CD4-positive, alpha-beta T cell (primary cell): ENCODE results near the gene TDRD7. TPM values are rescaled to one million over a fixed set of nuclear protein-coding genes. Genes with fewer than 3 reads are reported as not detected.

ENCODE experiments used
- ATAC-seq: fragments of 200-7000 bp; cut with Tn5 transposase; one replicate; pipeline ENCODE4 v1.10.0; 2022; ENCODE audit warnings: mild to moderate bottlenecking; ENCODE audit not compliant: poor library complexity
- CTCF ChIA-PET: fragments of 350-600 bp; sonication (Branson Sonifier 250); formaldehyde crosslinking; loops from one replicate; lab custom pipeline; 2021; ENCODE audit warnings: antibody characterized with exemption, inconsistent platforms; lab: Charles Lee
- POLR2A ChIA-PET: fragments of 350-600 bp; sonication (Branson Sonifier 250); formaldehyde crosslinking; loops from one replicate; lab custom pipeline; 2021; ENCODE audit warnings: antibody characterized with exemption, inconsistent platforms; lab: Charles Lee
- DNase-seq, 14 experiments: peaks; one replicate each; pipeline ENCODE4 v3.0.0-alpha.2; 2013 to 2020; ENCODE audit warnings: mixed read lengths in 2 of 14
- H3K27ac ChIP-seq, 2 donors: one replicate each; pipeline versions ENCODE4 v1.5.1 to v1.7.0; 2013; ENCODE audit warnings: low read length in 2 of 2, low read depth in 1 of 2, mild to moderate bottlenecking in 1 of 2
- H3K27me3 ChIP-seq, 2 experiments: 1 replicate in 1 of 2; 2 replicates in 1 of 2; pipeline versions ENCODE4 v1.6.1 to v1.7.0; 2013; ENCODE audit warnings: low read length in 2 of 2, control low read depth in 1 of 2, mild to moderate bottlenecking in 1 of 2, moderate library complexity in 1 of 2; ENCODE audit not compliant: insufficient read depth in 2 of 2, control insufficient read depth in 1 of 2
- H3K36me3 ChIP-seq: one replicate; pipeline ENCODE4 v1.6.1; 2013; ENCODE audit warnings: low read length, control low read depth; ENCODE audit not compliant: insufficient read depth
- H3K4me1 ChIP-seq: one replicate; pipeline ENCODE4 v1.6.1; 2013; ENCODE audit warnings: low read length, control low read depth; ENCODE audit not compliant: insufficient read depth
- H3K4me3 ChIP-seq: one replicate; pipeline ENCODE4 v1.5.1; 2013; ENCODE audit warnings: mild to moderate bottlenecking, low read length, moderate library complexity
- H3K9me3 ChIP-seq, 2 experiments: 1 replicate in 1 of 2; 2 replicates in 1 of 2; pipeline versions ENCODE4 v1.6.1 to v1.7.0; 2013; ENCODE audit warnings: low read length in 2 of 2, mild to moderate bottlenecking in 2 of 2, control low read depth in 1 of 2, moderate library complexity in 1 of 2; ENCODE audit not compliant: control insufficient read depth in 1 of 2, insufficient read depth in 1 of 2
- H3K27ac Mint-ChIP-seq: one replicate; pipeline ENCODE4 v1.8.0; 2020; ENCODE audit warnings: mixed read lengths
- H3K27me3 Mint-ChIP-seq: one replicate; pipeline ENCODE4 v1.8.0; 2021; ENCODE audit warnings: mixed read lengths
- H3K36me3 Mint-ChIP-seq: one replicate; pipeline ENCODE4 v1.8.0; 2021; ENCODE audit warnings: low read depth, mixed read lengths
- H3K4me1 Mint-ChIP-seq: one replicate; pipeline ENCODE4 v1.8.0; 2021; ENCODE audit warnings: low read depth, mixed read lengths
- H3K4me3 Mint-ChIP-seq: one replicate; pipeline ENCODE4 v1.8.0; 2020; ENCODE audit warnings: mild to moderate bottlenecking, mixed read lengths
- H3K9me3 Mint-ChIP-seq: one replicate; pipeline ENCODE4 v1.8.0; 2020; ENCODE audit warnings: mixed read lengths
- intact Hi-C, 2 experiments: fragments of 100-400 bp; cut with DNase I in 1 of 2; cut with micrococcal nuclease in 1 of 2; formaldehyde crosslinking; loops; one replicate each; pipeline versions ENCODE4 v1.15.1 to v1.9.0; 2023 to 2025; cut with DNase I, micrococcal nuclease
- total RNA-seq, 174 experiments: library from RNA in 2 of 174; stranded (reverse) in 2 of 174; gene quantifications; one replicate each; pipeline ENCODE4 v1.2.3 and lab custom pipeline; 2021 to 2026
- TF ChIP-seq, protein P1 (sequence below): fragments of 200-600 bp; IDR thresholded peaks from one replicate; pipeline ENCODE4 v1.8.0; 2022; ENCODE audit warnings: antibody characterized with exemption, mild to moderate bottlenecking

TDRD7 gene
- total RNA-seq, 2 experiments from 2014 or later: 3.3 to 3.6 TPM

DNA sequence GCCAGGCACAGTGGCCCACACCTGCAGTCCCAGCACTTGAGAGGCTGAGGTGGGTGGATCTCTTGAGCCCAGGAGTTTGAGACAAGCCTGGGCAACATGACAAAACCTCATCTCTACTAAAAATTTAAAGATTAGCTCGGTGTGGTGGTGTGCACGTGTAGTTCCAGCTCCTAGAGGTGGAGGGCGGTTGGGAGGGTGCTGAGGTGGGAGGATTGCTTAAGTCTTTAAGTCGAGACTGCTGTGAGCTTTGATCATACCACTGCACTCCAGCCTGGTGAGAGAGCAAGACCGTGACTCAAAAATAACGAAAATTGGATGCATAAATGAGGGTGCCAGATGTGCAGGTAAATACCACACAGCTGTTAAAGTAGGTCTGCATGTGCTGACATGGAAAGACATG, 39.3 kb upstream of the TDRD7 start:
- Mint-ChIP-seq H3K36me3 (peaks cover 56% of the 10 kb centered on the region), H3K9me3 (peaks cover 6% of the 10 kb centered on the region), H3K27me3 (no peaks in the 10 kb centered on the region), H3K27ac (no peak overlapping the region), H3K4me1 (no peaks in the 10 kb centered on the region), H3K4me3 (no peak overlapping the region)
- CTCF ChIA-PET: no interaction called here
- intact Hi-C loops: no loop called here
- TF ChIP-seq, protein P1, sequence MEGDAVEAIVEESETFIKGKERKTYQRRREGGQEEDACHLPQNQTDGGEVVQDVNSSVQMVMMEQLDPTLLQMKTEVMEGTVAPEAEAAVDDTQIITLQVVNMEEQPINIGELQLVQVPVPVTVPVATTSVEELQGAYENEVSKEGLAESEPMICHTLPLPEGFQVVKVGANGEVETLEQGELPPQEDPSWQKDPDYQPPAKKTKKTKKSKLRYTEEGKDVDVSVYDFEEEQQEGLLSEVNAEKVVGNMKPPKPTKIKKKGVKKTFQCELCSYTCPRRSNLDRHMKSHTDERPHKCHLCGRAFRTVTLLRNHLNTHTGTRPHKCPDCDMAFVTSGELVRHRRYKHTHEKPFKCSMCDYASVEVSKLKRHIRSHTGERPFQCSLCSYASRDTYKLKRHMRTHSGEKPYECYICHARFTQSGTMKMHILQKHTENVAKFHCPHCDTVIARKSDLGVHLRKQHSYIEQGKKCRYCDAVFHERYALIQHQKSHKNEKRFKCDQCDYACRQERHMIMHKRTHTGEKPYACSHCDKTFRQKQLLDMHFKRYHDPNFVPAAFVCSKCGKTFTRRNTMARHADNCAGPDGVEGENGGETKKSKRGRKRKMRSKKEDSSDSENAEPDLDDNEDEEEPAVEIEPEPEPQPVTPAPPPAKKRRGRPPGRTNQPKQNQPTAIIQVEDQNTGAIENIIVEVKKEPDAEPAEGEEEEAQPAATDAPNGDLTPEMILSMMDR: no peak
- no peaks in the 10 kb centered on the region for H3K4me1 ChIP-seq
- POLR2A ChIA-PET: no interaction called here
- H3K27me3 ChIP-seq: no peaks in the 10 kb centered on the region
- ATAC-seq: no peak
- no peak overlapping the region for H3K27ac ChIP-seq
- no peak for DNase-seq
- no peak overlapping the region for H3K4me3 ChIP-seq
- H3K9me3 ChIP-seq: peaks cover 0 to 4% of the 10 kb centered on the region in 2 experiments
- H3K36me3 ChIP-seq: peaks cover 6% of the 10 kb centered on the region

DNA sequence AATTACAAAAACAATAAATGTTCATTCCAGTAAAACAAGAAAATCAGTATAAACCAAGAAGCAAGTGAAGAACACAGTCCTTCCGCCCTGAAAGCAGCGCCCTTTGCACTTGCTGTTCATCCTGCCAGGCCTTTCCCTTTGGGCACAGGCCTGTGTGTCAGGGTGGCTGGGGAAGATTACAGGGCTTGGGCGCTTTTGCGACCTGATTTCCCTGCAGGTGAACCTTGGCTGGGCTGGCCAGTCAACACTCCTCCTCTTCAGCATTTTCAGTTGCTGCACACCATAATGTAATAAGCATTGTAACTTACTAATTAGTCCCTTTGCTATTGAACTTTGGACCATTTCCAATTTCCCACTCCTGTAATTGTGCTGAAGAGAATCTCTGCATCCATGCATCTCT, 38.6 kb upstream of the TDRD7 start:
- no peak overlapping the region for H3K4me3 Mint-ChIP-seq
- no peaks in the 10 kb centered on the region for H3K4me1 Mint-ChIP-seq
- Histone ChIP-seq H3K4me3 (no peak overlapping the region), H3K9me3 (peaks cover 0 to 4% of the 10 kb centered on the region in 2 experiments), H3K4me1 (no peaks in the 10 kb centered on the region), H3K27ac (no peak overlapping the region), H3K36me3 (peaks cover 6% of the 10 kb centered on the region), H3K27me3 (no peaks in the 10 kb centered on the region)
- no peak overlapping the region for H3K27ac Mint-ChIP-seq
- ChIA-PET CTCF (no interaction called here), POLR2A (no interaction called here)
- H3K27me3 Mint-ChIP-seq: no peaks in the 10 kb centered on the region
- ATAC-seq (no peak), DNase-seq (no peak)
- TF ChIP-seq, protein P1: no peak
- H3K36me3 Mint-ChIP-seq: peaks cover 57% of the 10 kb centered on the region
- intact Hi-C loops: no loop called here
- peaks cover 6% of the 10 kb centered on the region for H3K9me3 Mint-ChIP-seq

DNA sequence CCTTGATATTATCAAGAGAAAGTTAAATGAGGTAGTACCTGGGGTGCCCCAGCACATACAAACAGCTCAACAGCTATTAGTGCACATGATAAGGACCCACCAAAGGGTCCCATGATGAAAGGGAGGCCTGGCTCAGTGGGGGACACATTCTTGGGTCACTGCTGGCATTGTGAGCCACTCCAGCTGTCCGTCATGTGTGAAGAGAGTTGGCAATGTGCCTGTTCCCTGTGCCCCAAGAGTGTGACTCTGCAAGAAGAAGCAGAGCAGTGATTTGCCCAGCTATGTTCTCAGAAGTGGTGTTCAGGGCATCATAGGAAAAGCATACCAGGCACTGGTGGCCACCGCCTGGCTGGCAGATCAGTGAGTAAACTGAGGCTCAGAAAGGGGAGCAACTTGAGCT, 37.1 kb upstream of the TDRD7 start:
- no peak for ATAC-seq
- POLR2A ChIA-PET: no interaction called here
- intact Hi-C loops: no loop called here

More for the DNA sequence above, 37.1 kb upstream of the TDRD7 start:
- Histone ChIP-seq H3K27me3 (no peaks in the 10 kb centered on the region), H3K9me3 (no peaks in the 10 kb centered on the region), H3K4me1 (no peaks in the 10 kb centered on the region), H3K4me3 (no peak overlapping the region), H3K36me3 (peaks cover 6% of the 10 kb centered on the region), H3K27ac (no peak overlapping the region)
- Mint-ChIP-seq H3K27me3 (no peaks in the 10 kb centered on the region), H3K27ac (no peak overlapping the region), H3K4me1 (no peaks in the 10 kb centered on the region), H3K4me3 (no peak overlapping the region), H3K36me3 (peaks cover 47% of the 10 kb centered on the region), H3K9me3 (no peaks in the 10 kb centered on the region)
- no peak for DNase-seq
- TF ChIP-seq, protein P1: no peak
- CTCF ChIA-PET: no interaction called here
